ENCODE results near the gene FAF1. TPM values are rescaled to one million over a fixed set of nuclear protein-coding genes. Genes with fewer than 3 reads are reported as not detected.

FAF1 gene
- total and polyA plus RNA-seq, 9 of the 15 experiments (the other 6 are each of a cell fraction or from before 2014, with no cell fraction given), result 48.7 to 225 (median 118) TPM

GRCh38 chr1:50490640-50491039 lies 469.4 kb downstream of the FAF1 start:
- no peak overlapping the region for H3K9ac ChIP-seq (ENCODE audit: insufficient read depth in 1 of 2, low read depth in 2 of 2, low read length in 2 of 2)
- no peaks in the 10 kb centered on the region for H4K20me1 ChIP-seq (replicated peaks; ENCODE audit: control insufficient read depth, insufficient read depth, low read length)
- no peaks in the 10 kb centered on the region for H3K9me1 ChIP-seq (ENCODE audit: control insufficient read depth, insufficient read depth, low read length)
- FAIRE-seq, result no peak
- no peak overlapping the region for H3K4me2 ChIP-seq (ENCODE audit: insufficient read depth, low read length)
- no peak overlapping the region for H3K4me3 ChIP-seq
- no peak overlapping the region for H2AFZ ChIP-seq (ENCODE audit: low read depth, low read length)
- H3K79me2 ChIP-seq (ENCODE audit: control insufficient read depth, insufficient read depth, low read length), result no peaks in the 10 kb centered on the region
- H3K27me3 ChIP-seq (ENCODE audit: control insufficient read depth in 2 of 2, insufficient read depth in 2 of 2, low read length in 2 of 2), result no peaks in the 10 kb centered on the region
- no TSS peak for BruUV-seq (replicated peaks)
- no peak for ATAC-seq
- H3K4me1 ChIP-seq (replicated peaks in 1 of 2; ENCODE audit: control insufficient read depth in 2 of 2, insufficient read depth in 2 of 2, low read length in 2 of 2), result no peaks in the 10 kb centered on the region
- 91% methylated on average over 2 of the region's 2 CpGs for WGBS (ENCODE audit: insufficient coverage, low coverage, missing lambda C conversion rate)
- DNase-seq (ENCODE audit: extremely low read depth in 1 of 4, low spot score in 3 of 4), result no peak
- H3K27ac ChIP-seq (ENCODE audit: extremely low read depth, low read depth, low read length), result no peak overlapping the region
- intact Hi-C loops (cut with micrococcal nuclease) (no loop called here), in situ Hi-C loops (cut with MboI) (no loop called here)
- no peaks in the 10 kb centered on the region for H3K9me3 ChIP-seq (replicated peaks; ENCODE audit: control insufficient read depth, insufficient read depth, low read depth, low read length)
- H3K36me3 ChIP-seq (ENCODE audit: control insufficient read depth, insufficient read depth, low read length), result peaks cover 57% of the 10 kb centered on the region
- ChIA-PET POLR2A (interaction anchor here (0.6 to 1.1 kb wide), 3 partner anchors 15 to 1094 kb away, joined by 3 read pairs; no protein-coding TSS in a partner anchor), CTCF (ENCODE audit: low intra/inter-chr PET ratio) (no interaction called here)
- TF ChIP-seq SRF (CRISPR knock-in tag; IDR thresholded peaks at IDR 0.05) (no peak), KAT8 (IDR thresholded peaks at IDR 0.05; ENCODE audit: low read depth) (no peak), EP400 (IDR thresholded peaks at IDR 0.05) (no peak), BHLHE40 (IDR thresholded peaks at IDR 0.05; ENCODE audit: low read length) (no peak), CHD1 (IDR thresholded peaks at IDR 0.05; ENCODE audit: low read length) (no peak), HLTF (IDR thresholded peaks at IDR 0.05) (no peak), GATAD2B (IDR thresholded peaks at IDR 0.05; ENCODE audit: borderline replicate concordance) (no peak), NCOA6 (IDR thresholded peaks at IDR 0.05) (no peak), RAD21 (CRISPR knock-in tag; conservative IDR thresholded peaks at IDR 0.05 in 1 of 2, IDR thresholded peaks at IDR 0.05 in 1 of 2) (no peak), KLF6 (CRISPR knock-in tag; IDR thresholded peaks at IDR 0.05; ENCODE audit: borderline replicate concordance) (no peak), SOX6 (IDR thresholded peaks at IDR 0.05) (no peak), HES1 (IDR thresholded peaks at IDR 0.05; ENCODE audit: low read depth) (no peak), MBD1 (CRISPR knock-in tag; IDR thresholded peaks at IDR 0.05) (no peak), U2AF1 (optimal IDR thresholded peaks at IDR 0.05; ENCODE audit: low read depth, low read length) (no peak)

All from K562 (cell line).